OCI-LY1 (cell line): Measurements from ENCODE around the gene PLIN5.

Experiments used
- H2AFZ ChIP-seq: fragments of 200-600 bp; sonication (generic), shearing (Covaris generic); 2 replicates; pipeline ENCODE4 v1.6.0; 2014; ENCODE audit warnings: antibody characterized with exemption, mild to moderate bottlenecking, low read length
- H3F3A ChIP-seq: fragments of 200-600 bp; sonication (generic), shearing (Covaris generic); 2 replicates; pipeline ENCODE4 v1.6.0; 2014; ENCODE audit warnings: mild to moderate bottlenecking, antibody characterized with exemption, low read length, moderate library complexity; ENCODE audit not compliant: insufficient read depth
- H3K27ac ChIP-seq: fragments of 200-600 bp; sonication (generic); 2 replicates; pipeline ENCODE4 v1.5.1; 2014; ENCODE audit warnings: low read length, mixed run types, mild to moderate bottlenecking, low read depth; ENCODE audit not compliant: poor library complexity, severe bottlenecking
- H3K27me3 ChIP-seq: fragments of 200-600 bp; sonication (generic); 2 replicates; pipeline ENCODE4 v1.6.0; 2014; ENCODE audit warnings: antibody characterized with exemption, mild to moderate bottlenecking, low read length, moderate library complexity; ENCODE audit not compliant: insufficient read depth
- H3K36me3 ChIP-seq: fragments of 200-600 bp; sonication (generic); 2 replicates; pipeline ENCODE4 v1.6.1; 2014; ENCODE audit warnings: mild to moderate bottlenecking, antibody characterized with exemption, low read length, moderate library complexity, mixed read lengths; ENCODE audit not compliant: insufficient read depth
- H3K4me1 ChIP-seq: fragments of 200-600 bp; sonication (generic); 2 replicates; pipeline ENCODE4 v1.5.1; 2014; ENCODE audit warnings: mild to moderate bottlenecking, low read length, moderate library complexity; ENCODE audit not compliant: insufficient read depth, severe bottlenecking
- H3K4me2 ChIP-seq: fragments of 200-600 bp; sonication (generic), shearing (Covaris generic); 2 replicates; pipeline ENCODE4 v1.6.1; 2014; ENCODE audit warnings: low read length
- H3K4me3 ChIP-seq: fragments of 200-600 bp; sonication (generic); 2 replicates; pipeline ENCODE4 v1.5.1; 2014; ENCODE audit warnings: low read length, low read depth, mild to moderate bottlenecking, mixed read lengths; ENCODE audit not compliant: poor library complexity, severe bottlenecking
- H3K79me2 ChIP-seq: fragments of 200-600 bp; shearing (Covaris generic); 2 replicates; pipeline ENCODE4 v1.6.1; 2016; ENCODE audit warnings: mixed run types, low read length, mixed read lengths; ENCODE audit not compliant: insufficient read depth
- H3K9ac ChIP-seq: fragments of 200-600 bp; sonication (generic), shearing (Covaris generic); 2 replicates; pipeline ENCODE4 v1.6.1; 2014; ENCODE audit warnings: mild to moderate bottlenecking, low read length, mixed read lengths
- H3K9me2 ChIP-seq: fragments of 200-600 bp; sonication (generic), shearing (Covaris generic); 2 replicates; pipeline ENCODE4 v1.6.1; 2014; ENCODE audit warnings: low read depth, mild to moderate bottlenecking, low read length, mixed read lengths
- H3K9me3 ChIP-seq: fragments of 200-600 bp; shearing (Covaris generic); 2 replicates; pipeline ENCODE4 v1.6.1; 2014; ENCODE audit warnings: low read length, mixed read lengths
- H4K20me1 ChIP-seq: fragments of 200-600 bp; sonication (generic), shearing (Covaris generic); 2 replicates; pipeline ENCODE4 v1.6.0; 2016; ENCODE audit warnings: mild to moderate bottlenecking, low read length; ENCODE audit not compliant: insufficient read depth
- CTCF ChIP-seq: fragments of 200-600 bp; sonication (generic), shearing (Covaris generic); IDR thresholded peaks from 2 replicates; pipeline ENCODE4 v1.5.1; 2017; ENCODE audit warnings: mild to moderate bottlenecking, antibody characterized with exemption, low read length, moderate library complexity, mixed read lengths
- EZH2 ChIP-seq: fragments of 200-600 bp; sonication (generic), shearing (Covaris generic); IDR thresholded peaks from 2 replicates; pipeline ENCODE4 v1.8.0; 2017; ENCODE audit warnings: borderline replicate concordance, mixed run types, mild to moderate bottlenecking, antibody characterized with exemption, low read length, moderate library complexity, mixed read lengths

PLIN5 gene

GRCh38 chr19:4497770-4498389 is 37.1 kb downstream of the PLIN5 start:
- H4K20me1 ChIP-seq = no peaks in the 10 kb centered on the region
- H3K36me3 ChIP-seq = peaks cover 51% of the 10 kb centered on the region

GRCh38 chr19:4496304-4496703 is 38.7 kb downstream of the PLIN5 start:
- no peaks in the 10 kb centered on the region for H3K9me3 ChIP-seq
- no peaks in the 10 kb centered on the region for H3K27me3 ChIP-seq
- no peaks in the 10 kb centered on the region for H3K79me2 ChIP-seq
- no peak overlapping the region for H3K4me3 ChIP-seq
- H2AFZ ChIP-seq = no peak overlapping the region
- no peaks in the 10 kb centered on the region for H4K20me1 ChIP-seq
- H3K27ac ChIP-seq = no peak overlapping the region
- no peak overlapping the region for H3K4me2 ChIP-seq
- no peaks in the 10 kb centered on the region for H3K4me1 ChIP-seq
- no peaks in the 10 kb centered on the region for H3F3A ChIP-seq
- no peak for TF ChIP-seq EZH2
- no peak for TF ChIP-seq CTCF
- no peaks in the 10 kb centered on the region for H3K9me2 ChIP-seq
- peaks cover 62% of the 10 kb centered on the region for H3K36me3 ChIP-seq
- H3K9ac ChIP-seq = no peak overlapping the region

More at GRCh38 chr19:4497770-4498389, 37.1 kb downstream of the PLIN5 start:
- H3K9ac ChIP-seq = no peak overlapping the region
- TF ChIP-seq EZH2 (no peak), CTCF (no peak)
- H3F3A ChIP-seq = no peaks in the 10 kb centered on the region
- no peak overlapping the region for H3K27ac ChIP-seq
- no peaks in the 10 kb centered on the region for H3K27me3 ChIP-seq
- no peaks in the 10 kb centered on the region for H3K4me1 ChIP-seq
- H3K4me3 ChIP-seq = no peak overlapping the region
- H3K4me2 ChIP-seq = no peak overlapping the region
- H3K9me2 ChIP-seq = no peaks in the 10 kb centered on the region
- no peaks in the 10 kb centered on the region for H3K79me2 ChIP-seq
- H2AFZ ChIP-seq = no peak overlapping the region
- H3K9me3 ChIP-seq = no peaks in the 10 kb centered on the region

- H3K9me3 ChIP-seq = no peaks in the 10 kb centered on the region
- H3K36me3 ChIP-seq = peaks cover 62% of the 10 kb centered on the region
These were observed 39.6 kb downstream of the PLIN5 start for GRCh38 chr19:4495471-4495870.

More at GRCh38 chr19:4495471-4495870, 39.6 kb downstream of the PLIN5 start:
- H3K9ac ChIP-seq = no peak overlapping the region
- no peaks in the 10 kb centered on the region for H3K9me2 ChIP-seq
- H3K27ac ChIP-seq = no peak overlapping the region
- no peak overlapping the region for H2AFZ ChIP-seq
- no peaks in the 10 kb centered on the region for H4K20me1 ChIP-seq
- H3K4me3 ChIP-seq = no peak overlapping the region
- no peaks in the 10 kb centered on the region for H3K79me2 ChIP-seq
- no peaks in the 10 kb centered on the region for H3F3A ChIP-seq
- H3K4me2 ChIP-seq = no peak overlapping the region
- peak; percentile 65 for TF ChIP-seq CTCF
- TF ChIP-seq EZH2 = no peak
- H3K4me1 ChIP-seq = no peaks in the 10 kb centered on the region
- no peaks in the 10 kb centered on the region for H3K27me3 ChIP-seq
